ENCODE measurements around the gene ROR2. TPM values are rescaled to one million over a fixed set of nuclear protein-coding genes. Genes with fewer than 3 reads are reported as not detected.

ROR2 gene
- total RNA-seq, 1 experiment from 2014 or later, result 5.9 TPM

GRCh38 chr9:91560301-91560700 is 389.7 kb downstream of the ROR2 start:
- intact Hi-C loops (cut with micrococcal nuclease; ENCODE audit: unreplicated experiment), result no loop called here
- TF ChIP-seq SIN3A (IDR thresholded peaks at IDR 0.05; ENCODE audit: borderline replicate concordance, insufficient read depth, low read depth, low read length) (no peak), CTCF (IDR thresholded peaks at IDR 0.05) (no peak), REST (IDR thresholded peaks at IDR 0.05; ENCODE audit: insufficient read depth in 1 of 2, low read depth in 2 of 2, low read length in 1 of 2) (no peak), TCF7L2 (IDR thresholded peaks at IDR 0.05; ENCODE audit: low read depth, low read length) (no peak), POLR2AphosphoS5 (IDR thresholded peaks at IDR 0.05; ENCODE audit: low read depth, low read length) (no peak)
- H3K36me3 ChIP-seq (ENCODE audit: control insufficient read depth, insufficient read depth, low read length), result no peaks in the 10 kb centered on the region
- ChIA-PET POLR2A (no interaction called here), CTCF (no interaction called here)
- DNase-seq (ENCODE audit: low read depth, low spot score), result no peak
- ATAC-seq, result no peak
- H3K9me3 ChIP-seq (ENCODE audit: control insufficient read depth, insufficient read depth, low read depth, low read length), result no peaks in the 10 kb centered on the region
- no peak overlapping the region for H3K27ac ChIP-seq (ENCODE audit: low read length)
- H3K4me1 ChIP-seq (ENCODE audit: control insufficient read depth, insufficient read depth, low read length), result no peaks in the 10 kb centered on the region
- H3K27me3 ChIP-seq (ENCODE audit: control insufficient read depth, insufficient read depth, low read length), result no peaks in the 10 kb centered on the region
- in situ Hi-C loops (cut with HindIII; ENCODE audit: low pct_unique_long_range_greater_than_20kb, low sequenced_read_pairs), result no loop called here
- BruUV-seq (replicated peaks), result no TSS peak
- no peak overlapping the region for H3K4me3 ChIP-seq (ENCODE audit: low read depth in 2 of 2, low read length in 2 of 2)

GRCh38 chr9:91558879-91559278 is 391.1 kb downstream of the ROR2 start:
- H3K4me1 ChIP-seq (ENCODE audit: control insufficient read depth, insufficient read depth, low read length), result no peaks in the 10 kb centered on the region
- intact Hi-C loops (cut with micrococcal nuclease; ENCODE audit: unreplicated experiment) (no loop called here), in situ Hi-C loops (cut with HindIII; ENCODE audit: low pct_unique_long_range_greater_than_20kb, low sequenced_read_pairs) (no loop called here)
- no peaks in the 10 kb centered on the region for H3K27me3 ChIP-seq (ENCODE audit: control insufficient read depth, insufficient read depth, low read length)
- ChIA-PET CTCF (no interaction called here), POLR2A (no interaction called here)
- TF ChIP-seq SIN3A (IDR thresholded peaks at IDR 0.05; ENCODE audit: borderline replicate concordance, insufficient read depth, low read depth, low read length) (no peak), POLR2AphosphoS5 (IDR thresholded peaks at IDR 0.05; ENCODE audit: low read depth, low read length) (no peak), TCF7L2 (IDR thresholded peaks at IDR 0.05; ENCODE audit: low read depth, low read length) (no peak), CTCF (IDR thresholded peaks at IDR 0.05) (no peak), REST (IDR thresholded peaks at IDR 0.05; ENCODE audit: insufficient read depth in 1 of 2, low read depth in 2 of 2, low read length in 1 of 2) (no peak)
- H3K9me3 ChIP-seq (ENCODE audit: control insufficient read depth, insufficient read depth, low read depth, low read length), result no peaks in the 10 kb centered on the region
- no peak overlapping the region for H3K27ac ChIP-seq (ENCODE audit: low read length)
- ATAC-seq, result no peak
- BruUV-seq (replicated peaks), result no TSS peak
- no peak overlapping the region for H3K4me3 ChIP-seq (ENCODE audit: low read depth in 2 of 2, low read length in 2 of 2)
- H3K36me3 ChIP-seq (ENCODE audit: control insufficient read depth, insufficient read depth, low read length), result no peaks in the 10 kb centered on the region
- no peak for DNase-seq (ENCODE audit: low read depth, low spot score)

Measured in Panc1 (cell line).